ENCODE results near the gene UTRN. TPM values are rescaled to one million over a fixed set of nuclear protein-coding genes. Genes with fewer than 3 reads are reported as not detected.

Gene UTRN
- total RNA-seq, 1 donor = 242 TPM

DNA sequence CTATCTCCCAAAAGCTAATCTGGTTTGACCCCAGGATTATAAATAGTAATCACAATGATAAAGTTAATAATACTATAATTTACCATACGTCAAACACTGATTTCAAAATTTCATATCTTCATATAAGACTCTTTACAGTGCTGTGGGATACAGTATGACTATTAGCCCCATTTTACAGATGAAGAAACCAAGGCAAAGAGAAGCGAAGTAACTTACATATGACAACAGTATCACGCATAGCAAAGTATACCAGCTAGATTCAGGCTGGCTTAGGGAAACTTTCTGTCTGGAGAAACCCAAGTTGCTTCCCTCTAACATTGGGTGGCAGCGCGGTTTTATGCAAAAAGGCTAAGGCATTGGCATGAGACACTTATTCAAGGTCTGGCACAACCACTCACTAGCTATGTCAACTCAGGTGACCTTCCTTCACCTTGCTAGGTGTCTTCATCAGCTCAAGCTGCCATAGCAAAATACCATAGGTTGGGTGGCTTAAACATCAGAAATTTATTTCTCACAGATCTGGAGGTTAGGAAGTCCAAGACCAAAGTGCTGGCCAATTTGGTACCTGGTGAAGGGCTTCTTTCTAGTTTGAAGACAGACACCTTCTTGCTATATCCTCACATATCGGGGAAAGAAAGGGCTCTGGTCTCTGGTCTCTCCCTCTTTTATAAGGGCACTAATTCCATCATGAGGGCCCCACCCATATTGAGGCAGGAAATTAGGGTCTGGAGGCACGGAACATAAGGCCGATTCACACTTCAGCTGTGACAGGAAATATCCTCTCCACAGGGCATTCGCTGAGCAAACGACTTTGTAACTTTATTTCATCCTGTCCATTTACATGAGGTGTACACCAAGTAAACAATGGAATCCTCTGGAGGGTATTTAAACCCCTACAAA is 22.4 kb upstream of the UTRN start:
- H2AFZ ChIP-seq (ENCODE audit: low read length) = no peak overlapping the region
- H3K36me3 ChIP-seq (ENCODE audit: insufficient read depth, low read length) = no peaks in the 10 kb centered on the region
- no peak overlapping the region for H3K27ac ChIP-seq (ENCODE audit: low read depth, low read length)
- H3K9me3 ChIP-seq (ENCODE audit: low read depth, low read length) = no peaks in the 10 kb centered on the region
- H3K79me2 ChIP-seq (ENCODE audit: insufficient read depth, low read length) = no peaks in the 10 kb centered on the region
- peaks cover 52% of the 10 kb centered on the region for H3K4me1 ChIP-seq (ENCODE audit: insufficient read depth, low read length)
- no peaks in the 10 kb centered on the region for H3K27me3 ChIP-seq (ENCODE audit: insufficient read depth, low read length)
- H3K4me2 ChIP-seq (ENCODE audit: insufficient read depth, low read length) = no peak overlapping the region
- no peaks in the 10 kb centered on the region for H4K20me1 ChIP-seq (ENCODE audit: insufficient read depth, low read length)
- H3K4me3 ChIP-seq (ENCODE audit: insufficient read depth, low read length) = no peak overlapping the region
- DNase-seq (ENCODE audit: insufficient read length, low spot score, missing footprints) = no peak
- TF ChIP-seq, protein P1, sequence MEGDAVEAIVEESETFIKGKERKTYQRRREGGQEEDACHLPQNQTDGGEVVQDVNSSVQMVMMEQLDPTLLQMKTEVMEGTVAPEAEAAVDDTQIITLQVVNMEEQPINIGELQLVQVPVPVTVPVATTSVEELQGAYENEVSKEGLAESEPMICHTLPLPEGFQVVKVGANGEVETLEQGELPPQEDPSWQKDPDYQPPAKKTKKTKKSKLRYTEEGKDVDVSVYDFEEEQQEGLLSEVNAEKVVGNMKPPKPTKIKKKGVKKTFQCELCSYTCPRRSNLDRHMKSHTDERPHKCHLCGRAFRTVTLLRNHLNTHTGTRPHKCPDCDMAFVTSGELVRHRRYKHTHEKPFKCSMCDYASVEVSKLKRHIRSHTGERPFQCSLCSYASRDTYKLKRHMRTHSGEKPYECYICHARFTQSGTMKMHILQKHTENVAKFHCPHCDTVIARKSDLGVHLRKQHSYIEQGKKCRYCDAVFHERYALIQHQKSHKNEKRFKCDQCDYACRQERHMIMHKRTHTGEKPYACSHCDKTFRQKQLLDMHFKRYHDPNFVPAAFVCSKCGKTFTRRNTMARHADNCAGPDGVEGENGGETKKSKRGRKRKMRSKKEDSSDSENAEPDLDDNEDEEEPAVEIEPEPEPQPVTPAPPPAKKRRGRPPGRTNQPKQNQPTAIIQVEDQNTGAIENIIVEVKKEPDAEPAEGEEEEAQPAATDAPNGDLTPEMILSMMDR (IDR thresholded peaks at IDR 0.05; ENCODE audit: extremely low read depth, low read depth, low read length) = no peak

DNA sequence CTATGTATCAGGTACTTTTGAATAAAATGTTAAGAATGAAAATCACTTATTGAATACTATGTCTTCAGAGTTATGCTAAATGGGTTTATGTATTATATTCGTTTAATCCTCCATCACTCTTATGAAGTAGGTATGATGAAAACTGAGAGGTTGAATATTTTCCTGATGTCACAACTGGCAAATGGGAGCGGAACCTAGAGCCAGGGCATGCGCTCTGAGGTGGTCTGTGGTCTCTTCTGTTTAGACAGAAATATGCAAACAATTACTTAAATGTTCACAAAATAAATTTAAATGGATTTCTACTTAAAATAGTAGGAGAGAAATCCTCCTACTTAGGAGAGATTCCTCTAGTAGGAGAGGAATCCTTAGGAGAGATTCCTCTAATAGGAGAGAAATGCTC is 21.3 kb upstream of the UTRN start:
- Histone ChIP-seq H3K4me3 (ENCODE audit: insufficient read depth, low read length) (no peak overlapping the region), H3K9me3 (ENCODE audit: low read depth, low read length) (no peaks in the 10 kb centered on the region), H2AFZ (ENCODE audit: low read length) (peak overlapping the region; percentile 67), H4K20me1 (ENCODE audit: insufficient read depth, low read length) (no peaks in the 10 kb centered on the region), H3K79me2 (ENCODE audit: insufficient read depth, low read length) (no peaks in the 10 kb centered on the region), H3K4me1 (ENCODE audit: insufficient read depth, low read length) (peaks cover 50% of the 10 kb centered on the region), H3K27ac (ENCODE audit: low read depth, low read length) (peak overlapping the region; percentile 95), H3K36me3 (ENCODE audit: insufficient read depth, low read length) (no peaks in the 10 kb centered on the region), H3K27me3 (ENCODE audit: insufficient read depth, low read length) (no peaks in the 10 kb centered on the region), H3K4me2 (ENCODE audit: insufficient read depth, low read length) (peak overlapping the region; percentile 79)
- DNase-seq (ENCODE audit: insufficient read length, low spot score, missing footprints) = no peak
- TF ChIP-seq, protein P1 (IDR thresholded peaks at IDR 0.05; ENCODE audit: extremely low read depth, low read depth, low read length) = no peak

DNA sequence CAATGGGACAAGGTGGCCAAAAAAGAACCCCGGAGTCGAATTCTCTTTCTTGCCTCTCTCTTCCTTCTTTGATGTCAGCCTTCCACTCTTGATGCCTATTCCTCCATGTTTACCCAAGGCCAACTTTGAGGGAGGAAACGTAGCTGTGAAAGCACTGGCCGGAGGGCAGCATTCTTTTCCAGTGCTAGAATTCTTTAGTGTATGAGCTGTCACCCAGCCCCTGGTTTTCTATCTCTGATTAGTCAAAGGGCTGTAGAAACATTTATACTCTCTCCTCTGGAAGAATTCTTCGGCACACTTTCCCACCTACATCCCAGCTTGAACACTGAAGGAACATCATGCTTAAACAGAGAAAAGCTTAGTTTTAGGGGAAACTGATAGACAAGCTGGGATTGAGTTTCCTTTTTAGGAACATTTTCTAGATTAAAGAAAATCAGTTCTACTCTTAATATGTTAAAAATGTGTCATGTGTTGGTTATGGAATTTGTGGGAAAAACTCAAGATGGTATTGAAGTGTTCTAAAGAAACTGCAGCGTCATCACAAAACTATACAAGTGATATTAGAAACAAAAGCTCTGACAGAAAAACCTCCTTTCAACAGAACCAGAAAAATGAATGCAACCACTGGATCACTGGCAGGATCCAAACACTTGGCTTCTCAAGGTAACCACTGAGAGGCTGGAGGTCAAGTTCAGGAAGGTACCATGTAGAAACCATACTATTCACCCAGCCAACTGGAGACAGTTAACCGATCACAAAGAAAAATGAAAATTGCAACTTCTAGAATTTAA is 20.7 kb upstream of the UTRN start:
- Histone ChIP-seq H3K36me3 (ENCODE audit: insufficient read depth, low read length) (no peaks in the 10 kb centered on the region), H2AFZ (ENCODE audit: low read length) (peak overlapping the region; percentile 67), H3K9me3 (ENCODE audit: low read depth, low read length) (no peaks in the 10 kb centered on the region), H3K4me2 (ENCODE audit: insufficient read depth, low read length) (peak overlapping the region; percentile 79), H3K4me3 (ENCODE audit: insufficient read depth, low read length) (peak overlapping the region; percentile 29), H3K79me2 (ENCODE audit: insufficient read depth, low read length) (no peaks in the 10 kb centered on the region), H3K27me3 (ENCODE audit: insufficient read depth, low read length) (no peaks in the 10 kb centered on the region), H4K20me1 (ENCODE audit: insufficient read depth, low read length) (no peaks in the 10 kb centered on the region), H3K27ac (ENCODE audit: low read depth, low read length) (peak overlapping the region; percentile 95), H3K4me1 (ENCODE audit: insufficient read depth, low read length) (peaks cover 49% of the 10 kb centered on the region)
- TF ChIP-seq, protein P1 (IDR thresholded peaks at IDR 0.05; ENCODE audit: extremely low read depth, low read depth, low read length) = no peak
- DNase-seq (ENCODE audit: insufficient read length, low spot score, missing footprints) = peak; percentile 34

DNA sequence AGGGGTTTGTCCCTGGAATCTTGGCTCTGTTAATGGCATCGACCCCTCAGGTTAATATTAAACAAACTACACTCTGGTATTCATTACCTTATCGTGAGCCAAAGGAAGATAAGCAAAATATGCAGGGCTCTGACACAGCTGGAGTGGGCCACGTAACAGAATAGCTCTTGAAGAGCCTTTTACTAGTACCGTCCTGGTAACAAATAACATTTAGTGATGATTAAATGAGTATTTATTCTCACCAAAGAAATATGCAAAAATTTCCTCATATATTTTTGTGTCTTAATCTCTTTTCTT is 20.1 kb upstream of the UTRN start:
- H2AFZ ChIP-seq (ENCODE audit: low read length) = no peak overlapping the region
- peaks cover 45% of the 10 kb centered on the region for H3K4me1 ChIP-seq (ENCODE audit: insufficient read depth, low read length)
- peak overlapping the region; percentile 79 for H3K4me2 ChIP-seq (ENCODE audit: insufficient read depth, low read length)
- no peaks in the 10 kb centered on the region for H3K79me2 ChIP-seq (ENCODE audit: insufficient read depth, low read length)
- H4K20me1 ChIP-seq (ENCODE audit: insufficient read depth, low read length) = no peaks in the 10 kb centered on the region
- no peak for DNase-seq (ENCODE audit: insufficient read length, low spot score, missing footprints)
- no peaks in the 10 kb centered on the region for H3K27me3 ChIP-seq (ENCODE audit: insufficient read depth, low read length)
- no peaks in the 10 kb centered on the region for H3K9me3 ChIP-seq (ENCODE audit: low read depth, low read length)
- H3K27ac ChIP-seq (ENCODE audit: low read depth, low read length) = peak overlapping the region; percentile 95
- H3K36me3 ChIP-seq (ENCODE audit: insufficient read depth, low read length) = no peaks in the 10 kb centered on the region
- TF ChIP-seq, protein P1 (IDR thresholded peaks at IDR 0.05; ENCODE audit: extremely low read depth, low read depth, low read length) = no peak
- peak overlapping the region; percentile 29 for H3K4me3 ChIP-seq (ENCODE audit: insufficient read depth, low read length)
